Measurements from ENCODE around the gene WWC2. TPM values are rescaled to one million over a fixed set of nuclear protein-coding genes. Genes with fewer than 3 reads are reported as not detected.
"Not testable (repeated sequence)": the region's sequence is repeated elsewhere in the genome, so short reads cannot be mapped to it uniquely, and the experiment has no call there.

Gene WWC2
- total RNA-seq, 4 donors from 2014 or later: 4.5 to 10.7 (median 8.6) TPM

DNA sequence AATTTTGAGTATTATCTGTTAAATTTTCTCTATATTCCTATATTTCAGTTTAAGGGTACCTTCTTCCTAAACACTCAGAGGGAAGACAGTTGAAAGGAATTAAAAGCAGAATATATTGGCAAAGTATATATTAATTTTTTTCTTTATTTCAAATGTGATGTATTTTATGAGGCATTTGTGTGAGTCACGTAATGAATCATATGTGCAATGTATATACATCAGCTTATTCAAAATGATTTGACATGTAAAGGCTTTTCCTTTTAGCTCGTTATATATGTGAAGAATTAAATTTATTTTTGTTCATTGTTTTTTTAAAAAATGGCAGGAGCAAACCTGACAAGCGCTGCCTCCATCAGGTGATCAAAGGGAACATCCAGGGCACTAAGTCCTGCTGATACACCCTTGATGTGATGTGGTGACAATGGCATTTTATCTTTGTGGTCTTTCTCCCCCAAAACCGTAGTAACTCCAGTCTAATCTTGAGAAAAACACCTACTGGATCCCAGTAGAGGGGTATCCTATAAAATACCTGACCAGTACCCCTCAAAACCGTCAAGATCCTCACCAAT lies 8.9 kb downstream of the WWC2 start:
- no peak overlapping the region for H3K27ac ChIP-seq
- no peaks in the 10 kb centered on the region for H3K9me3 ChIP-seq
- no peak overlapping the region for H3K4me3 ChIP-seq
- DNase-seq (no peak), ATAC-seq (no peak)
- H3K4me1 ChIP-seq: no peaks in the 10 kb centered on the region
- no peak for TF ChIP-seq POLR2A (IDR thresholded peaks at IDR 0.05)
- TF ChIP-seq, protein P1, sequence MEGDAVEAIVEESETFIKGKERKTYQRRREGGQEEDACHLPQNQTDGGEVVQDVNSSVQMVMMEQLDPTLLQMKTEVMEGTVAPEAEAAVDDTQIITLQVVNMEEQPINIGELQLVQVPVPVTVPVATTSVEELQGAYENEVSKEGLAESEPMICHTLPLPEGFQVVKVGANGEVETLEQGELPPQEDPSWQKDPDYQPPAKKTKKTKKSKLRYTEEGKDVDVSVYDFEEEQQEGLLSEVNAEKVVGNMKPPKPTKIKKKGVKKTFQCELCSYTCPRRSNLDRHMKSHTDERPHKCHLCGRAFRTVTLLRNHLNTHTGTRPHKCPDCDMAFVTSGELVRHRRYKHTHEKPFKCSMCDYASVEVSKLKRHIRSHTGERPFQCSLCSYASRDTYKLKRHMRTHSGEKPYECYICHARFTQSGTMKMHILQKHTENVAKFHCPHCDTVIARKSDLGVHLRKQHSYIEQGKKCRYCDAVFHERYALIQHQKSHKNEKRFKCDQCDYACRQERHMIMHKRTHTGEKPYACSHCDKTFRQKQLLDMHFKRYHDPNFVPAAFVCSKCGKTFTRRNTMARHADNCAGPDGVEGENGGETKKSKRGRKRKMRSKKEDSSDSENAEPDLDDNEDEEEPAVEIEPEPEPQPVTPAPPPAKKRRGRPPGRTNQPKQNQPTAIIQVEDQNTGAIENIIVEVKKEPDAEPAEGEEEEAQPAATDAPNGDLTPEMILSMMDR (IDR thresholded peaks at IDR 0.05 in 4 of 5, conservative IDR thresholded peaks at IDR 0.05 in 1 of 5): no peak
- in situ Hi-C loops (cut with MboI; ENCODE audit: low sequenced_read_pairs in 4 of 4): no loop called here
- intact Hi-C loops (cut with DNase I; ENCODE audit: low total_unique reads): no loop called here
- H3K36me3 ChIP-seq: no peaks in the 10 kb centered on the region
- no peaks in the 10 kb centered on the region for H3K27me3 ChIP-seq

DNA sequence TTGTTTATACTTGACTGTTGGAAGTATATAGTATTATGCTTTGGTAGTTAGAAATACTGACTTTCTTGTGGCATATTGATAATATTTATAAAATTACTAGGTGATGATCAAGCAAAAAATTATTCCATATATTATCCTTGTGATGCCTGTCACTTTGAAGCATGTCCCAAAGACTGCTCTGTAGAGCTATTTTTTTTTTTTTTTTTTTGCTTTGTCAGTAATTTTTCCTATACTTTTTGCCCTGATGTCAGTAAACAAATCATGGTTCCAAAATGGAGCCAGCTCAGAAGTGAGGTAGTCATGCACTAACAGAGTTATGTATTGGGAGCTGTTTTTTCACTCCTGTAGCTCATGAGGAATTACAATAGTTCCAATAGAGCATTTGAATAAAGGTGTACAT lies 11.2 kb downstream of the WWC2 start:
- H3K27ac ChIP-seq: no peak overlapping the region
- H3K36me3 ChIP-seq: no peaks in the 10 kb centered on the region
- H3K9me3 ChIP-seq: no peaks in the 10 kb centered on the region
- no peaks in the 10 kb centered on the region for H3K27me3 ChIP-seq
- intact Hi-C loops (cut with DNase I; ENCODE audit: low total_unique reads): no loop called here
- in situ Hi-C loops (cut with MboI; ENCODE audit: low sequenced_read_pairs in 4 of 4): no loop called here
- no peak for DNase-seq
- H3K4me3 ChIP-seq: no peak overlapping the region
- H3K4me1 ChIP-seq: no peaks in the 10 kb centered on the region
- no peak for ATAC-seq
- no peak for TF ChIP-seq POLR2A (IDR thresholded peaks at IDR 0.05)
- TF ChIP-seq, protein P1 (IDR thresholded peaks at IDR 0.05 in 4 of 5, conservative IDR thresholded peaks at IDR 0.05 in 1 of 5): no peak

DNA sequence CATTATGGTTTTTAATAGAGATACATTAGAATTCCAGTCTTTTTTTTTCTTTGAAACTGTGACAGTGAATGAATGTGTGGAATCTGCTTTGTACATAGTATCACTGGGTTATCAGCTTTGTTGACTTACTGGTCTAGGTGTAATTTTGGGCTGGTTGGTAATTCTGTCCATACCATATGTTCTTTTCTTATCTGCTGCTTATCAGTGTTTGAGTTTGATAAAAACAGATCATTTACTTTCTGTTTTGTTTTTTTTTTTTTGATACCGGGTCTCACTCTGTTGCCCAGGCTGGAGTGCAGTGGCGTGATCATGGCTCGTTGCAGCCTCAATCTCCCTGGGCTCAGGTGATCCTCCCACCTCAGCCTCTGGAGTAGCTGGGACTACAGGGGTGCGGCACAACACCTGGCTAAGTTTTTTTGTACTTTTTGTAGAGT lies 12.4 kb downstream of the WWC2 start:
- H3K36me3 ChIP-seq: no peaks in the 10 kb centered on the region
- intact Hi-C loops (cut with DNase I; ENCODE audit: low total_unique reads) (no loop called here), in situ Hi-C loops (cut with MboI; ENCODE audit: low sequenced_read_pairs in 4 of 4) (no loop called here)
- H3K4me1 ChIP-seq: no peaks in the 10 kb centered on the region
- H3K27me3 ChIP-seq: no peaks in the 10 kb centered on the region
- H3K4me3 ChIP-seq: no peak overlapping the region
- TF ChIP-seq, protein P1 (IDR thresholded peaks at IDR 0.05 in 4 of 5, conservative IDR thresholded peaks at IDR 0.05 in 1 of 5): no peak
- TF ChIP-seq POLR2A (IDR thresholded peaks at IDR 0.05): no peak
- ATAC-seq (no peak), DNase-seq (no peak)
- H3K9me3 ChIP-seq: no peaks in the 10 kb centered on the region
- H3K27ac ChIP-seq: no peak overlapping the region

DNA sequence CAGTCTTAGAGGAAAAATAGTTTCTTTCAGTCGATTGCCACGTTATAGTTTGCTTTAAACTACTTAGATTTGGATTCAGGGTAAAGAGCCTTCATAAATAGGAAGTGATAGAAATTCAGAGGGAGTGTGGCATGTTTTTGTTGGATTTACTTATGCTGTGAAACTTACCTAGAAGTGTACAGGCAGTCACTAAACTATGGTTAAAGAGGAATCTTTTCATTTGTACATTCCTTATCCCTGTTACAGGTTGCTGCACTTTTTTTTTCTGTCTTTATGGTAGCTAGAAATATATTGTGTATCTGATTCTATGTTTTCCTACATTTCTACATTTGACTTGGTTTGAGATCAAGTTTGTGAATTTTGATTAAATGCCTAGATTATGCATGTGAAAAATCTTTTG lies 19.1 kb downstream of the WWC2 start:
- TF ChIP-seq POLR2A (IDR thresholded peaks at IDR 0.05): no peak
- TF ChIP-seq, protein P1 (IDR thresholded peaks at IDR 0.05 in 4 of 5, conservative IDR thresholded peaks at IDR 0.05 in 1 of 5): no peak
- Histone ChIP-seq H3K36me3 (no peaks in the 10 kb centered on the region), H3K9me3 (no peaks in the 10 kb centered on the region), H3K27me3 (no peaks in the 10 kb centered on the region), H3K4me1 (no peaks in the 10 kb centered on the region), H3K4me3 (no peak overlapping the region), H3K27ac (no peak overlapping the region)
- intact Hi-C loops (cut with DNase I; ENCODE audit: low total_unique reads) (no loop called here), in situ Hi-C loops (cut with MboI; ENCODE audit: low sequenced_read_pairs in 4 of 4) (no loop called here)
- ATAC-seq (no peak), DNase-seq (no peak)

DNA sequence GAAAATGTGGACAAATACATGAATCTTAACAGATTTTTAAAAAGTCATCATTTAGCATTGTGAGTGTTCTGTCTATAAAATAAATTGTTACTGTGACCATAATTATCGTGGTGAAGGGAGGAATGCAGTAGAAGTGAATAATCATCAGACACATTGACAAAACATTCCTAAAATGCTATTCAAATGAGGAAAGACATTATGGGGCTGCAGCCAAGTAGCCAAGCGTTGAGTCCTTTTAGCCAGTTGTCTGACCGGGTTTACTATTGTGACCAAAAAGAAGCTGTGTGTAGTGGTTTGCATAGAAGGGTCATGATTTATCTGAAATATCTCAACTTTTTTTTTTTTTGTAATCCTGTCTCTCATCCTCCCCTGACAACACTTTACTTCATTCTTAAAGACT lies 19.5 kb downstream of the WWC2 start:
- TF ChIP-seq POLR2A (IDR thresholded peaks at IDR 0.05): no peak
- TF ChIP-seq, protein P1 (IDR thresholded peaks at IDR 0.05 in 4 of 5, conservative IDR thresholded peaks at IDR 0.05 in 1 of 5): no peak
- DNase-seq: no peak
- in situ Hi-C loops (cut with MboI; ENCODE audit: low sequenced_read_pairs in 4 of 4): no loop called here
- intact Hi-C loops (cut with DNase I; ENCODE audit: low total_unique reads): no loop called here
- Histone ChIP-seq H3K27me3 (no peaks in the 10 kb centered on the region), H3K4me1 (no peaks in the 10 kb centered on the region), H3K36me3 (no peaks in the 10 kb centered on the region), H3K27ac (no peak overlapping the region), H3K9me3 (no peaks in the 10 kb centered on the region), H3K4me3 (no peak overlapping the region)
- no peak for ATAC-seq

DNA sequence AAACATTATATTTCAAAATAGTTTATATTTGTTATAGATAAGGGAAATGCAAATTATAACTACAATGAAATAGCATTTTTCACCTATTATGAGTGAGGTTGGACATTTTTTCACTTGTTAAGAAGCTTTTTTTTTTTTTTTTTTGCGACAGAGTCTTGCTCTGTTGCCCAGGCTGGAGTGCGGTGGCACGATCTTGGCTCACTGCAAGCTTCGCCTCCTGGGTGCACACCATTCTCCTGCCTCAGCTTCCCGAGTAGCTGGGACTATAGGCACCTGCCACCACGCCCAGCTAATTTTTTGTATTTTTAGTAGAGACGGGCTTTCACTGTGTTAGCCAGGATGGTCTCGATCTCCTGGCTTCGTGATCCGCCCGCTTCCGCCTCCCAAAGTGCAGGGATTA lies 22.6 kb downstream of the WWC2 start:
- DNase-seq; H3K9me3 ChIP-seq; H3K27me3 ChIP-seq; H3K4me1 ChIP-seq; H3K4me3 ChIP-seq; in situ Hi-C loops (cut with MboI; ENCODE audit: low sequenced_read_pairs in 4 of 4); H3K27ac ChIP-seq; ATAC-seq; intact Hi-C loops (cut with DNase I; ENCODE audit: low total_unique reads); H3K36me3 ChIP-seq: not testable (repeated sequence)

All from gastrocnemius medialis (tissue), 4 donors.